ENCODE results near the gene MCTP1.

- TF ChIP-seq CTCF (IDR thresholded peaks at IDR 0.05): no peak
- TF ChIP-seq ZFX (IDR thresholded peaks at IDR 0.05; ENCODE audit: borderline replicate concordance): no peak
These were observed 202.9 kb downstream of the MCTP1 start for GRCh38 chr5:95081982-95082381.
